K562 (cell line): ENCODE data around the gene ZFP3. TPM values are rescaled to one million over a fixed set of nuclear protein-coding genes. Genes with fewer than 3 reads are reported as not detected.

Experiments
- BCOR ChIP-seq: fragments of 450-650 bp; IDR thresholded peaks from 2 replicates; pipeline ENCODE4 v1.6.1; 2016
- CHD1 ChIP-seq: fragments of 200-600 bp; sonication (generic); IDR thresholded peaks from one replicate; pipeline ENCODE4 v1.6.1; 2012; ENCODE audit warnings: mild to moderate bottlenecking, moderate library complexity, low read length, inconsistent platforms
- FOXM1 ChIP-seq, 2 experiments: fragments of 450-650 bp in 1 of 2; sonication (generic) in 1 of 2; formaldehyde crosslinking in 1 of 2; IDR thresholded peaks; 2 replicates each; pipeline versions ENCODE4 v1.6.1 to v1.9.0; 2017 to 2022; ENCODE audit warnings: low read depth in 2 of 2, mild to moderate bottlenecking in 2 of 2, missing genetic modification reagents in 1 of 2, moderate library complexity in 1 of 2
- HMGXB4 ChIP-seq: sonication (generic); formaldehyde crosslinking; IDR thresholded peaks from 2 replicates; pipeline ENCODE4 v1.8.1; 2023; ENCODE audit warnings: mild to moderate bottlenecking, missing genetic modification reagents
- HNRNPLL ChIP-seq: fragments of 200-400 bp; formaldehyde crosslinking; IDR thresholded peaks from 2 replicates; pipeline ENCODE4 v1.6.1; 2017; ENCODE audit warnings: low read length, low read depth, mild to moderate bottlenecking; ENCODE audit not compliant: poor library complexity, severe bottlenecking
- KAT7 ChIP-seq: sonication (generic); formaldehyde crosslinking; IDR thresholded peaks from 2 replicates; pipeline ENCODE4 v1.8.0; 2022; ENCODE audit warnings: missing genetic modification reagents, mild to moderate bottlenecking, borderline replicate concordance
- MED1 ChIP-seq: sonication (generic); formaldehyde crosslinking; IDR thresholded peaks from 2 replicates; pipeline ENCODE4 v1.8.1; 2023; ENCODE audit warnings: missing genetic modification reagents, borderline replicate concordance
- MYBL2 ChIP-seq, 2 experiments: fragments of 450-650 bp in 1 of 2; sonication (generic) in 1 of 2; formaldehyde crosslinking in 1 of 2; IDR thresholded peaks; 2 replicates each; pipeline versions ENCODE4 v1.6.1 to v1.8.1; 2017 to 2022; ENCODE audit warnings: borderline replicate concordance in 1 of 2, inconsistent platforms in 1 of 2, low read depth in 1 of 2, mild to moderate bottlenecking in 1 of 2, missing genetic modification reagents in 1 of 2, moderate library complexity in 1 of 2
- TAF15 ChIP-seq: fragments of 200-400 bp; formaldehyde crosslinking; IDR thresholded peaks from 2 replicates; pipeline ENCODE4 v1.6.1; 2017; ENCODE audit warnings: mild to moderate bottlenecking, low read depth, low read length, moderate library complexity
- TOE1 ChIP-seq, 2 experiments: fragments of 450-650 bp in 1 of 2; sonication (generic) in 1 of 2; formaldehyde crosslinking in 1 of 2; IDR thresholded peaks; 2 replicates each; pipeline versions ENCODE4 v1.7.1 to v1.8.0; 2016 to 2022; ENCODE audit warnings: borderline replicate concordance in 2 of 2, mild to moderate bottlenecking in 2 of 2, antibody characterized with exemption in 1 of 2, inconsistent platforms in 1 of 2, low read depth in 1 of 2, missing genetic modification reagents in 1 of 2, moderate library complexity in 1 of 2
- ZNF212 ChIP-seq: fragments of 450-650 bp; formaldehyde crosslinking; IDR thresholded peaks from 2 replicates; pipeline ENCODE4 v1.4.0; 2020; ENCODE audit warnings: mild to moderate bottlenecking
- polyA plus RNA-seq, 8 experiments: library from polyadenylated mRNA; depleted of rRNA in 4 of 8; stranded (reverse) in 5 of 8; unstranded in 3 of 8; fragments of >200 nt; fragmentation: Nextera tagmentation in 2 of 8; fragmentation: Illumina TruSeq in 1 of 8; extraction: Ambion mirVana in 2 of 8; extraction: Trizol in 1 of 8; gene quantifications; 2 replicates each; pipeline versions ENCODE4 v1.2.1 to v1.2.3, GENCODE V29; 2011 to 2014; ENCODE audit warnings: inconsistent platforms in 1 of 8, missing spikeins in 1 of 8
- total RNA-seq, 7 experiments: library from RNA; depleted of rRNA in 6 of 7; stranded (reverse); fragments of >200 nt in 6 of 7; fragmentation: Illumina TruSeq in 2 of 7; extraction: Trizol in 2 of 7; gene quantifications; 2 replicates each; pipeline versions ENCODE4 v1.2.1 to v1.2.3, GENCODE V29; 2011 to 2021; ENCODE audit warnings: low replicate concordance in 1 of 7

The ZFP3 gene
- total and polyA plus RNA-seq, 9 of the 15 experiments (the other 6 are each of a cell fraction or from before 2014, with no cell fraction given) = 0.04 TPM; not detected in 8

GRCh38 chr17:5042157-5043022, 35.9 kb upstream of the ZFP3 start (continued):
- TF ChIP-seq TOE1 (IDR thresholded peaks at IDR 0.05; ENCODE audit: borderline replicate concordance) (no peak), TOE1 (CRISPR knock-in tag; IDR thresholded peaks at IDR 0.05; ENCODE audit: borderline replicate concordance, low read depth) (no peak), HNRNPLL (no peak), KAT7 (CRISPR knock-in tag) (no peak), HMGXB4 (no peak), TAF15 (no peak), MED1 (no peak), CHD1 (no peak), ZNF212 (CRISPR knock-in tag) (no peak), BCOR (0 out of 2 replicates have a peak, but pooled peaks have one; percentile 9), FOXM1 (IDR thresholded peaks at IDR 0.05; ENCODE audit: low read depth) (no peak), FOXM1 (CRISPR knock-in tag; IDR thresholded peaks at IDR 0.05; ENCODE audit: low read depth) (no peak), MYBL2 (IDR thresholded peaks at IDR 0.05; ENCODE audit: low read depth) (no peak), MYBL2 (CRISPR knock-in tag; IDR thresholded peaks at IDR 0.05; ENCODE audit: borderline replicate concordance) (no peak)
- TF ChIP-seq, all 486 proteins: peak for 29
